Sigmoid colon (tissue), 7 donors: ENCODE measurements around the gene CCNE1. TPM values are rescaled to one million over a fixed set of nuclear protein-coding genes. Genes with fewer than 3 reads are reported as not detected.
A peak's percentile ranks its signal among the peaks of the same experiment; 100 is the strongest.

Experiments
- DNase-seq: peaks from one replicate; pipeline ENCODE4 v3.0.0-alpha.2; 2019
- H3K27ac ChIP-seq, 4 donors: fragments of 200-600 bp; sonication (generic); one replicate each; pipeline ENCODE4 v1.5.1; 2016 to 2019; ENCODE audit warnings: mild to moderate bottlenecking in 1 of 4
- H3K27me3 ChIP-seq, 3 donors: fragments of 200-600 bp; sonication (generic); one replicate each; pipeline ENCODE4 v1.5.1; 2019; ENCODE audit warnings: mild to moderate bottlenecking in 1 of 3
- H3K36me3 ChIP-seq, 4 donors: fragments of 200-600 bp; sonication (generic); one replicate each; pipeline ENCODE4 v1.5.1; 2016 to 2019
- H3K4me1 ChIP-seq, 4 donors: fragments of 200-600 bp; sonication (generic); one replicate each; pipeline ENCODE4 v1.5.1; 2017 to 2019
- H3K4me3 ChIP-seq, 4 donors: fragments of 200-600 bp; sonication (generic); one replicate each; pipeline ENCODE4 v1.5.1; 2017 to 2019; ENCODE audit warnings: mild to moderate bottlenecking in 2 of 4, moderate library complexity in 1 of 4
- H3K9me3 ChIP-seq, 4 donors: fragments of 200-600 bp in 3 of 4; sonication (generic) in 3 of 4; one replicate each; pipeline versions ENCODE4 v1.5.1 to v1.6.1; 2013 to 2019
- CTCF ChIP-seq, 4 experiments: fragments of 450-650 bp in 3 of 4; fragments of 200-600 bp in 1 of 4; IDR thresholded peaks; one replicate each; pipeline ENCODE4 v1.5.1; 2016 to 2019; ENCODE audit warnings: antibody characterized with exemption in 4 of 4, mild to moderate bottlenecking in 3 of 4, moderate library complexity in 2 of 4
- EP300 ChIP-seq, 4 donors: sonication (generic); formaldehyde crosslinking; IDR thresholded peaks; one replicate each; pipeline ENCODE4 v1.6.1; 2017; ENCODE audit warnings: antibody characterized with exemption in 4 of 4
- POLR2A ChIP-seq, 2 donors: fragments of 450-650 bp; IDR thresholded peaks; one replicate each; pipeline ENCODE4 v1.6.1; 2016; ENCODE audit warnings: antibody characterized with exemption in 2 of 2, mild to moderate bottlenecking in 2 of 2, moderate library complexity in 2 of 2
- POLR2AphosphoS5 ChIP-seq, 4 donors: sonication (generic); formaldehyde crosslinking; IDR thresholded peaks; one replicate each; pipeline ENCODE4 v1.6.1; 2017; ENCODE audit warnings: antibody characterized with exemption in 4 of 4
- WGBS, 2 donors: extraction: QIAGEN DNeasy Blood & Tissue Kit; methylation state at CpG; one replicate each; pipeline ENCODE4 v1.1.7; 2013; 5-methylcytosine and 5-hydroxymethylcytosine counted together
- intact Hi-C: fragments of 100-400 bp; cut with DNase I; formaldehyde crosslinking; loops from one replicate; pipeline ENCODE4 v1.15.1; 2023
- polyA plus RNA-seq, 3 donors: library from polyadenylated mRNA; stranded (reverse); fragments of 200-250 nt; gene quantifications; one replicate each; pipeline ENCODE4 v1.2.3, GENCODE V29; 2013
- total RNA-seq, 4 donors: library from RNA; depleted of rRNA; stranded (reverse); fragments of >200 nt; gene quantifications; one replicate each; pipeline ENCODE4 v1.1.0, GENCODE V29; 2016
- donor health status: healthy with polysubstance abuse.
- donor health status: Bipolar disorder and iron deficiency.
- donor health status: healthy.

CCNE1 gene
- total and polyA plus RNA-seq, 7 donors, result 2.3 to 13.8 (median 4.4) TPM

DNA sequence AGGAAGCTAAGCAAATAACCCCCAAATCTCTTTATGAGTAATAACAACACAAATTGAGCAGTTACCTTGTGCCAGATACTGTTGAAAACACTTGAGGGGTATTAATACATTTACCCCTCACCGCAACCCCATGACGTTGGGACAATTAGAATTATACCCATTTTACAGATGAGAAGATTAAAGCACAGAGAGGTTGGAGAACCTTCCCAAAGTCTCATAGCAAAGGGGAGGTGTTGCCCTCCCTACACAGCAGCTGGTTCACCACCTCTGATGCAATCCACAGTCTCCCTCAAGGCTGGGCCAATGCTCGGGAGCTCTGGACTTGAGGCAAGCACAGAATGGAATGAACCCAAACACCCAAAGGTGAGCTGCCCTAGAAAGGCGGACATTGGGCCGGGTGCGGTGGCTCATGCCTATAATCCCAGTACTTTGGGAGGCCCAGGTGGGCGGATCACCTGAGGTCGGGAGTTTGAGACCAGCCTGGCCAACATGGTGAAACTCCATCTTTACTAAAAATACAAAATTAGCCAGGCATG, 3.9 kb upstream of the CCNE1 start:
- WGBS, 2 donors, result 96% methylated on average over 8 of the region's 8 CpGs
- peaks cover 0 to 15% (median 9%) of the 10 kb centered on the region in 4 donors for H3K4me1 ChIP-seq
- H3K4me3 ChIP-seq, result no peak overlapping the region
- intact Hi-C loops, result no loop called here
- H3K27me3 ChIP-seq, result no peaks in the 10 kb centered on the region
- H3K9me3 ChIP-seq, result no peaks in the 10 kb centered on the region
- no peak for TF ChIP-seq CTCF (IDR thresholded peaks at IDR 0.05)
- TF ChIP-seq POLR2AphosphoS5 (IDR thresholded peaks at IDR 0.05), result no peak
- no peak for TF ChIP-seq EP300 (IDR thresholded peaks at IDR 0.05)
- TF ChIP-seq POLR2A (IDR thresholded peaks at IDR 0.05), result no peak
- no peak for DNase-seq
- H3K27ac ChIP-seq, result no peak overlapping the region
- no peaks in the 10 kb centered on the region for H3K36me3 ChIP-seq

- peak overlapping the region in 1 of 4 donors; percentile 69 for H3K27ac ChIP-seq
- H3K27me3 ChIP-seq, result no peaks in the 10 kb centered on the region
- H3K4me1 ChIP-seq, result peaks cover 0 to 15% (median 10%) of the 10 kb centered on the region in 4 donors
- no peak overlapping the region for H3K4me3 ChIP-seq
- H3K36me3 ChIP-seq, result no peaks in the 10 kb centered on the region
- 92 to 93% methylated on average over 3 of the region's 3 CpGs for WGBS, 2 donors
- intact Hi-C loops, result loop anchor here (2.0 to 10.0 kb wide), 3 partner anchors 133 to 205 kb away; partner anchors contain the start of genes PLEKHF1, POP4 and URI1
- no peaks in the 10 kb centered on the region for H3K9me3 ChIP-seq
- TF ChIP-seq EP300 (IDR thresholded peaks at IDR 0.05), result no peak
- no peak for DNase-seq
Measured at GRCh38 chr19:29809795-29810503, 1.8 kb upstream of the CCNE1 start.

GRCh38 chr19:29810504-29810871, 1.3 kb upstream of the CCNE1 start:
- no peaks in the 10 kb centered on the region for H3K9me3 ChIP-seq
- no peaks in the 10 kb centered on the region for H3K27me3 ChIP-seq
- TF ChIP-seq CTCF (IDR thresholded peaks at IDR 0.05) (no peak), POLR2AphosphoS5 (IDR thresholded peaks at IDR 0.05) (no peak), POLR2A (IDR thresholded peaks at IDR 0.05) (no peak), EP300 (IDR thresholded peaks at IDR 0.05) (no peak)
- WGBS, 2 donors, result 82 to 88% methylated on average over 4 of the region's 4 CpGs
- H3K27ac ChIP-seq, result peak overlapping the region in 3 of 4 donors; percentile 67 to 73 (median 69)
- peaks cover 0 to 15% (median 10%) of the 10 kb centered on the region in 4 donors for H3K4me1 ChIP-seq
- DNase-seq, result no peak
- H3K4me3 ChIP-seq, result no peak overlapping the region
- intact Hi-C loops, result loop anchor here (2.0 to 10.0 kb wide), 3 partner anchors 132 to 206 kb away; partner anchors contain the start of genes PLEKHF1, POP4 and URI1
- no peaks in the 10 kb centered on the region for H3K36me3 ChIP-seq

- intact Hi-C loops, result loop anchor here (10.0 kb wide), 1 partner anchor 207 kb away; the partner anchor contains the start of gene POP4
- DNase-seq, result no peak
- Histone ChIP-seq H3K36me3 (no peaks in the 10 kb centered on the region), H3K4me1 (peaks cover 0 to 15% (median 10%) of the 10 kb centered on the region in 4 donors), H3K27me3 (no peaks in the 10 kb centered on the region), H3K9me3 (no peaks in the 10 kb centered on the region), H3K27ac (peak overlapping the region in 2 of 4 donors; percentile 21 to 35), H3K4me3 (peak overlapping the region; percentile 15 to 75 (median 60))
- no peak for TF ChIP-seq EP300 (IDR thresholded peaks at IDR 0.05)
- no peak for TF ChIP-seq CTCF (IDR thresholded peaks at IDR 0.05)
- no peak for TF ChIP-seq POLR2AphosphoS5 (IDR thresholded peaks at IDR 0.05)
- TF ChIP-seq POLR2A (IDR thresholded peaks at IDR 0.05), result no peak
- 1 to 3% methylated on average over 104 of the region's 104 CpGs for WGBS, 2 donors
Measured at GRCh38 chr19:29812080-29812880, 489 bp downstream of the CCNE1 start.

GRCh38 chr19:29812881-29813275, 1.1 kb downstream of the CCNE1 start:
- Histone ChIP-seq H3K4me3 (peak overlapping the region in 3 of 4 donors; percentile 60 to 75 (median 61)), H3K4me1 (peaks cover 0 to 15% (median 10%) of the 10 kb centered on the region in 4 donors), H3K27ac (no peak overlapping the region), H3K27me3 (no peaks in the 10 kb centered on the region), H3K36me3 (no peaks in the 10 kb centered on the region), H3K9me3 (no peaks in the 10 kb centered on the region)
- DNase-seq, result no peak
- 86% methylated on average over 6 of the region's 6 CpGs for WGBS, 2 donors
- intact Hi-C loops, result loop anchor here (10.0 kb wide), 1 partner anchor 208 kb away; the partner anchor contains the start of gene POP4
- TF ChIP-seq EP300 (IDR thresholded peaks at IDR 0.05), result no peak
- no peak for TF ChIP-seq CTCF (IDR thresholded peaks at IDR 0.05)
- TF ChIP-seq POLR2A (IDR thresholded peaks at IDR 0.05), result no peak
- no peak for TF ChIP-seq POLR2AphosphoS5 (IDR thresholded peaks at IDR 0.05)
